HepG2 (cell line): ENCODE results near the gene AUNIP. TPM values are rescaled to one million over a fixed set of nuclear protein-coding genes. Genes with fewer than 3 reads are reported as not detected.
A peak's percentile ranks its signal among the peaks of the same experiment; 100 is the strongest.

Experiments used
- ARID4A ChIP-seq: sonication (generic); formaldehyde crosslinking; IDR thresholded peaks from 2 replicates; pipeline ENCODE4 v1.5.0; 2020; ENCODE audit warnings: mild to moderate bottlenecking, missing genetic modification reagents, borderline replicate concordance
- ATF3 ChIP-seq: sonication (generic); formaldehyde crosslinking; IDR thresholded peaks from 2 replicates; pipeline ENCODE4 v1.4.0; 2020; ENCODE audit warnings: missing genetic modification reagents
- CCDC6 ChIP-seq: sonication (generic); formaldehyde crosslinking; IDR thresholded peaks from 2 replicates; pipeline ENCODE4 v1.8.1; 2022; ENCODE audit warnings: mild to moderate bottlenecking, missing genetic modification reagents, moderate library complexity
- CHCHD3 ChIP-seq: sonication (generic); formaldehyde crosslinking; IDR thresholded peaks from 2 replicates; pipeline ENCODE4 v1.8.0; 2022; ENCODE audit warnings: mild to moderate bottlenecking, missing genetic modification reagents, moderate library complexity
- FOXO4 ChIP-seq: sonication (generic); formaldehyde crosslinking; conservative IDR thresholded peaks from 2 replicates; pipeline ENCODE4 v1.8.1; 2023; ENCODE audit warnings: missing genetic modification reagents
- PITX1 ChIP-seq: sonication (generic); formaldehyde crosslinking; IDR thresholded peaks from 2 replicates; pipeline ENCODE4 v1.5.1; 2020; ENCODE audit warnings: mild to moderate bottlenecking, missing genetic modification reagents
- SMAD3 ChIP-seq: sonication (generic); formaldehyde crosslinking; IDR thresholded peaks from 2 replicates; pipeline ENCODE4 v1.4.0; 2020; ENCODE audit warnings: missing genetic modification reagents
- SMARCC2 ChIP-seq: fragments of 450-650 bp; IDR thresholded peaks from 2 replicates; pipeline ENCODE4 v1.6.1; 2017; ENCODE audit warnings: antibody characterized with exemption, mild to moderate bottlenecking
- SMYD3 ChIP-seq: sonication (generic); formaldehyde crosslinking; IDR thresholded peaks from 2 replicates; pipeline ENCODE4 v1.8.1; 2023; ENCODE audit warnings: mild to moderate bottlenecking, missing genetic modification reagents
- THAP9 ChIP-seq: sonication (generic); formaldehyde crosslinking; IDR thresholded peaks from 2 replicates; pipeline ENCODE4; 2020; ENCODE audit warnings: missing genetic modification reagents, mild to moderate bottlenecking, borderline replicate concordance
- ZC3H13 ChIP-seq: sonication (generic); formaldehyde crosslinking; IDR thresholded peaks from 2 replicates; pipeline ENCODE4 v1.8.1; 2023; ENCODE audit warnings: mild to moderate bottlenecking, missing genetic modification reagents, moderate library complexity
- ZNF430 ChIP-seq: sonication (generic); formaldehyde crosslinking; IDR thresholded peaks from 2 replicates; pipeline ENCODE4 v1.9.0; 2021; ENCODE audit warnings: mild to moderate bottlenecking, missing genetic modification reagents
- ZNF44 ChIP-seq: sonication (generic); formaldehyde crosslinking; IDR thresholded peaks from 2 replicates; pipeline ENCODE4 v1.5.1; 2020; ENCODE audit warnings: mild to moderate bottlenecking, missing genetic modification reagents
- ZNF496 ChIP-seq: sonication (generic); formaldehyde crosslinking; IDR thresholded peaks from 2 replicates; pipeline ENCODE4 v1.8.1; 2023; ENCODE audit warnings: mild to moderate bottlenecking, moderate library complexity, missing genetic modification reagents; ENCODE audit not compliant: insufficient replicate concordance
- ZNF510 ChIP-seq: sonication (generic); formaldehyde crosslinking; IDR thresholded peaks from 2 replicates; pipeline ENCODE4 v1.4.0; 2020; ENCODE audit warnings: low read depth, mild to moderate bottlenecking, missing genetic modification reagents
- ZNF549 ChIP-seq: sonication (generic); formaldehyde crosslinking; IDR thresholded peaks from 2 replicates; pipeline ENCODE4 v1.5.0; 2020; ENCODE audit warnings: missing genetic modification reagents
- ZNF567 ChIP-seq: sonication (generic); formaldehyde crosslinking; IDR thresholded peaks from 2 replicates; pipeline ENCODE4 v1.8.1; 2023; ENCODE audit warnings: mild to moderate bottlenecking, missing genetic modification reagents, borderline replicate concordance
- ZNF670 ChIP-seq: sonication (generic); formaldehyde crosslinking; IDR thresholded peaks from 2 replicates; pipeline ENCODE4 v1.8.0; 2022; ENCODE audit warnings: mild to moderate bottlenecking, missing genetic modification reagents, borderline replicate concordance
- ZNF724P ChIP-seq: sonication (generic); formaldehyde crosslinking; IDR thresholded peaks from 2 replicates; pipeline ENCODE4 v1.8.0; 2022; ENCODE audit warnings: missing genetic modification reagents, borderline replicate concordance
- ZNF772 ChIP-seq: sonication (generic); formaldehyde crosslinking; IDR thresholded peaks from 2 replicates; pipeline ENCODE4 v1.5.0; 2020; ENCODE audit warnings: mild to moderate bottlenecking, missing genetic modification reagents
- polyA plus RNA-seq, 8 experiments: library from polyadenylated mRNA; depleted of rRNA in 3 of 8; stranded (reverse) in 7 of 8; unstranded in 1 of 8; fragments of >200 nt; fragmentation: Illumina TruSeq in 4 of 8; extraction: Trizol in 4 of 8; gene quantifications; 2 replicates each; pipeline versions ENCODE4 v1.2.1 to v1.2.3, GENCODE V29; 2011 to 2016; ENCODE audit warnings: low read depth in 4 of 8, missing spikeins in 1 of 8, mixed read lengths in 1 of 8; ENCODE audit not compliant: insufficient read depth in 1 of 8
- total RNA-seq, 5 experiments: library from RNA; depleted of rRNA; stranded (reverse); fragments of >200 nt; fragmentation: Illumina TruSeq; extraction: Trizol; gene quantifications; 2 replicates each; pipeline ENCODE4 v1.2.3, GENCODE V29; 2016; ENCODE audit warnings: low read depth in 1 of 5

The AUNIP gene
- total and polyA plus RNA-seq, 2 of the 13 experiments (the other 11 are each of a cell fraction or from before 2014, with no cell fraction given): 3.8 to 12.3 TPM

GRCh38 chr1:25861316-25862286 is 2.3 kb upstream of the AUNIP start (continued):
- TF ChIP-seq CCDC6 (CRISPR knock-in tag) (no peak), THAP9 (CRISPR knock-in tag) (no peak), FOXO4 (CRISPR knock-in tag) (no peak), ZNF430 (CRISPR knock-in tag) (no peak), ATF3 (peak; percentile 84), ZNF567 (no peak), ZNF724P (no peak), SMYD3 (CRISPR knock-in tag) (no peak), SMARCC2 (no peak), ZNF44 (no peak), CHCHD3 (CRISPR knock-in tag) (no peak), SMAD3 (CRISPR knock-in tag) (no peak), ARID4A (CRISPR knock-in tag) (peak; percentile 22; the same call in 1 of the 2 replicates), ZNF549 (no peak), ZC3H13 (0 out of 2 replicates have a peak, but pooled peaks have one; percentile 45), ZNF510 (CRISPR knock-in tag) (no peak), PITX1 (CRISPR knock-in tag) (peak; percentile 97), ZNF496 (no peak), ZNF670 (CRISPR knock-in tag) (no peak; the same call in 1 of the 2 replicates), ZNF772 (CRISPR knock-in tag) (no peak)
